Measurements from ENCODE around the gene EHD4.

GRCh38 chr15:41968701-41969100 lies 3.7 kb downstream of the EHD4 start:
- no peak for TF ChIP-seq CTCF (IDR thresholded peaks at IDR 0.05; ENCODE audit: poor library complexity)
- no peak for TF ChIP-seq EZH2phosphoT487 (IDR thresholded peaks at IDR 0.05; ENCODE audit: low read depth, severe bottlenecking, unreplicated experiment)
- no peak for TF ChIP-seq EZH2 (IDR thresholded peaks at IDR 0.05; ENCODE audit: borderline replicate concordance)

Data from hepatocyte (in vitro differentiated cells).